HepG2 (cell line): ENCODE data around the gene PDE1C. TPM values are rescaled to one million over a fixed set of nuclear protein-coding genes. Genes with fewer than 3 reads are reported as not detected.

ENCODE experiments used
- ATAC-seq: fragments of 200-7000 bp; cut with Tn5 transposase; 3 replicates; pipeline ENCODE4 v1.9.1; 2020; ENCODE audit warnings: mild to moderate bottlenecking, moderate library complexity
- BruUV-seq: library from RNA; stranded (reverse); fragments of 400-500 nt; replicated peaks from 2 replicates; lab custom pipeline; 2021; lab: Mats Ljungman, UMichigan
- CTCF ChIA-PET: fragments of 300-600 bp; formaldehyde crosslinking; extraction: SDS; loops from one replicate; lab custom pipeline; 2021; ENCODE audit warnings: low total read pairs, inconsistent platforms, low intra/inter-chr PET ratio; lab: Yijun Ruan, JAX
- POLR2A ChIA-PET: fragments of 350-600 bp; sonication (Branson Sonifier 250); formaldehyde crosslinking; loops from one replicate; lab custom pipeline; 2020; ENCODE audit warnings: antibody characterized with exemption, inconsistent platforms; lab: Yijun Ruan, JAX
- DNase-seq: peaks from one replicate; pipeline ENCODE4 v3.0.0-alpha.2; 2015; ENCODE audit warnings: low spot score
- FAIRE-seq: peaks from 3 replicates; lab custom pipeline; 2011; peaks lifted over from hg19 to GRCh38; lab: Jason Lieb, UNC
- H2AFZ ChIP-seq: one replicate; pipeline ENCODE4 v1.6.1; 2011; ENCODE audit warnings: low read length, inconsistent platforms
- H3K27ac ChIP-seq: fragments of 300-600 bp; 3 replicates; pipeline ENCODE4 v1.8.0; 2011; ENCODE audit warnings: mixed run types, mild to moderate bottlenecking, mixed read lengths, low read length, inconsistent platforms; ENCODE audit not compliant: insufficient read depth; ENCODE audit errors: extremely low read length
- H3K27me3 ChIP-seq, 2 experiments: fragments of 200-600 bp in 1 of 2; 2 replicates in 1 of 2; 3 replicates in 1 of 2; pipeline versions ENCODE4 v1.6.0 to v1.8.0; 2011; ENCODE audit warnings: low read length in 2 of 2, mild to moderate bottlenecking in 2 of 2, moderate library complexity in 2 of 2, inconsistent platforms in 1 of 2; ENCODE audit not compliant: insufficient read depth in 2 of 2, control insufficient read depth in 1 of 2
- H3K36me3 ChIP-seq, 2 experiments: fragments of 200-600 bp in 1 of 2; replicated peaks in 1 of 2; 2 replicates in 1 of 2; 3 replicates in 1 of 2; pipeline versions ENCODE4 v1.5.1 to v1.8.0; 2011; ENCODE audit warnings: low read length in 2 of 2, inconsistent platforms in 1 of 2; ENCODE audit not compliant: insufficient read depth in 2 of 2, control insufficient read depth in 1 of 2
- H3K4me1 ChIP-seq: 2 replicates; pipeline ENCODE4 v1.5.1; 2012; ENCODE audit warnings: low read length, inconsistent platforms; ENCODE audit not compliant: insufficient read depth
- H3K4me2 ChIP-seq: 2 replicates; pipeline ENCODE4 v1.6.0; 2011; ENCODE audit warnings: low read depth, low read length, inconsistent platforms
- H3K4me3 ChIP-seq, 3 experiments: fragments of 200-600 bp in 1 of 3; sonication (generic), shearing (Covaris generic) in 1 of 3; replicated peaks in 1 of 3; 2 replicates each; pipeline ENCODE4 v1.5.1; 2011 to 2016; ENCODE audit warnings: low read length in 3 of 3, inconsistent platforms in 2 of 3, low read depth in 2 of 3, mild to moderate bottlenecking in 2 of 3, control low read depth in 1 of 3, mixed read lengths in 1 of 3; ENCODE audit not compliant: insufficient read depth in 1 of 3
- H3K79me2 ChIP-seq: one replicate; pipeline ENCODE4 v1.6.1; 2011; ENCODE audit warnings: low read length, inconsistent platforms; ENCODE audit not compliant: insufficient read depth
- H3K9ac ChIP-seq: 2 replicates; pipeline ENCODE4 v1.6.0; 2011; ENCODE audit warnings: mild to moderate bottlenecking, low read depth, low read length, inconsistent platforms; ENCODE audit not compliant: insufficient read depth
- H3K9me3 ChIP-seq: 2 replicates; pipeline ENCODE4 v1.5.1; 2012; ENCODE audit warnings: mild to moderate bottlenecking, low read length
- H4K20me1 ChIP-seq: 2 replicates; pipeline ENCODE4 v1.6.0; 2011; ENCODE audit warnings: inconsistent platforms, mild to moderate bottlenecking, low read length, moderate library complexity; ENCODE audit not compliant: insufficient read depth
- BORCS8-MEF2B ChIP-seq: sonication (generic); formaldehyde crosslinking; IDR thresholded peaks from 2 replicates; pipeline ENCODE4 v1.8.0; 2022; ENCODE audit warnings: mild to moderate bottlenecking, missing genetic modification reagents
- CBX1 ChIP-seq: IDR thresholded peaks from one replicate; pipeline ENCODE4 v1.6.1; 2016; ENCODE audit warnings: antibody characterized with exemption, low read depth
- CCAR2 ChIP-seq: fragments of 200-400 bp; formaldehyde crosslinking; optimal IDR thresholded peaks from 2 replicates; pipeline ENCODE3; 2018; ENCODE audit warnings: low read depth, mild to moderate bottlenecking, low read length, moderate library complexity
- FOXM1 ChIP-seq: sonication (generic); formaldehyde crosslinking; IDR thresholded peaks from 2 replicates; pipeline ENCODE4 v1.5.0; 2020; ENCODE audit warnings: missing genetic modification reagents
- GABPA ChIP-seq, 2 experiments: IDR thresholded peaks; 2 replicates each; pipeline ENCODE4 v1.6.1; 2011 to 2016; ENCODE audit warnings: low read depth in 2 of 2, low read length in 1 of 2, missing biosample characterization in 1 of 2, missing genetic modification characterization in 1 of 2
- MLLT10 ChIP-seq: sonication (generic); formaldehyde crosslinking; IDR thresholded peaks from 2 replicates; pipeline ENCODE4 v1.4.0; 2020; ENCODE audit warnings: missing genetic modification reagents
- NFIC ChIP-seq: IDR thresholded peaks from 2 replicates; pipeline ENCODE4 v1.6.1; 2012; ENCODE audit warnings: mild to moderate bottlenecking, low read length, inconsistent platforms
- NPAS2 ChIP-seq: sonication (generic); formaldehyde crosslinking; IDR thresholded peaks from 2 replicates; pipeline ENCODE4 v1.8.0; 2022; ENCODE audit warnings: mild to moderate bottlenecking, missing genetic modification reagents, borderline replicate concordance
- PHF5A ChIP-seq: IDR thresholded peaks from one replicate; pipeline ENCODE4 v1.6.1; 2018; ENCODE audit warnings: low read depth, missing genetic modification reagents; ENCODE audit not compliant: unreplicated experiment
- SMAD1 ChIP-seq: sonication (generic); formaldehyde crosslinking; IDR thresholded peaks from 2 replicates; pipeline ENCODE4 v1.4.0; 2020; ENCODE audit warnings: missing genetic modification reagents, low read depth, mild to moderate bottlenecking, borderline replicate concordance
- SMAD3 ChIP-seq: sonication (generic); formaldehyde crosslinking; IDR thresholded peaks from 2 replicates; pipeline ENCODE4 v1.4.0; 2020; ENCODE audit warnings: missing genetic modification reagents
- SNAPC2 ChIP-seq: sonication (generic); formaldehyde crosslinking; IDR thresholded peaks from 2 replicates; pipeline ENCODE4 v1.8.1; 2022; ENCODE audit warnings: mild to moderate bottlenecking, missing genetic modification reagents
- ZNF557 ChIP-seq: sonication (generic); formaldehyde crosslinking; IDR thresholded peaks from 2 replicates; pipeline ENCODE4 v1.4.0; 2020; ENCODE audit warnings: missing genetic modification reagents
- ZNF672 ChIP-seq: sonication (generic); formaldehyde crosslinking; IDR thresholded peaks from 2 replicates; pipeline ENCODE4 v1.8.1; 2022; ENCODE audit warnings: missing genetic modification reagents
- ZNF704 ChIP-seq: sonication (generic); formaldehyde crosslinking; IDR thresholded peaks from 2 replicates; pipeline ENCODE4 v1.8.1; 2023; ENCODE audit warnings: mild to moderate bottlenecking, inconsistent platforms, moderate library complexity, missing genetic modification reagents, borderline replicate concordance
- ZNF737 ChIP-seq: sonication (generic); formaldehyde crosslinking; IDR thresholded peaks from 2 replicates; pipeline ENCODE4 v1.5.0; 2020; ENCODE audit warnings: missing genetic modification reagents, mild to moderate bottlenecking, borderline replicate concordance
- ZNF776 ChIP-seq: sonication (generic); formaldehyde crosslinking; IDR thresholded peaks from 2 replicates; pipeline ENCODE4 v1.4.0; 2020; ENCODE audit warnings: mild to moderate bottlenecking, missing genetic modification reagents
- WGBS: methylation state at CpG from one replicate; pipeline ENCODE4 v1.1.6; 2017; ENCODE audit warnings: low lambda C conversion rate; 5-methylcytosine and 5-hydroxymethylcytosine counted together
- in situ Hi-C: cut with HindIII; loops from 2 replicates; pipeline ENCODE4 v1.10.0; 2017; ENCODE audit warnings: low pct_unique_long_range_greater_than_20kb; ENCODE audit not compliant: extremely low pct_ligation_motif_present
- intact Hi-C: fragments of 100-400 bp; cut with micrococcal nuclease; formaldehyde crosslinking; loops from one replicate; pipeline ENCODE4 v1.10.0; 2022; ENCODE audit not compliant: unreplicated experiment
- polyA plus RNA-seq, 8 experiments: library from polyadenylated mRNA; depleted of rRNA in 3 of 8; stranded (reverse) in 7 of 8; unstranded in 1 of 8; fragments of >200 nt; fragmentation: Illumina TruSeq in 4 of 8; extraction: Trizol in 4 of 8; gene quantifications; 2 replicates each; pipeline versions ENCODE4 v1.2.1 to v1.2.3, GENCODE V29; 2011 to 2016; ENCODE audit warnings: low read depth in 4 of 8, missing spikeins in 1 of 8, mixed read lengths in 1 of 8; ENCODE audit not compliant: insufficient read depth in 1 of 8
- total RNA-seq, 5 experiments: library from RNA; depleted of rRNA; stranded (reverse); fragments of >200 nt; fragmentation: Illumina TruSeq; extraction: Trizol; gene quantifications; 2 replicates each; pipeline ENCODE4 v1.2.3, GENCODE V29; 2016; ENCODE audit warnings: low read depth in 1 of 5
- TF ChIP-seq, protein P1 (sequence below): fragments of 450-650 bp; IDR thresholded peaks from 2 replicates; pipeline ENCODE4 v1.6.1; 2017; ENCODE audit warnings: mild to moderate bottlenecking

Gene PDE1C
- total and polyA plus RNA-seq, 2 of the 13 experiments (the other 11 are each of a cell fraction or from before 2014, with no cell fraction given): not detected

DNA sequence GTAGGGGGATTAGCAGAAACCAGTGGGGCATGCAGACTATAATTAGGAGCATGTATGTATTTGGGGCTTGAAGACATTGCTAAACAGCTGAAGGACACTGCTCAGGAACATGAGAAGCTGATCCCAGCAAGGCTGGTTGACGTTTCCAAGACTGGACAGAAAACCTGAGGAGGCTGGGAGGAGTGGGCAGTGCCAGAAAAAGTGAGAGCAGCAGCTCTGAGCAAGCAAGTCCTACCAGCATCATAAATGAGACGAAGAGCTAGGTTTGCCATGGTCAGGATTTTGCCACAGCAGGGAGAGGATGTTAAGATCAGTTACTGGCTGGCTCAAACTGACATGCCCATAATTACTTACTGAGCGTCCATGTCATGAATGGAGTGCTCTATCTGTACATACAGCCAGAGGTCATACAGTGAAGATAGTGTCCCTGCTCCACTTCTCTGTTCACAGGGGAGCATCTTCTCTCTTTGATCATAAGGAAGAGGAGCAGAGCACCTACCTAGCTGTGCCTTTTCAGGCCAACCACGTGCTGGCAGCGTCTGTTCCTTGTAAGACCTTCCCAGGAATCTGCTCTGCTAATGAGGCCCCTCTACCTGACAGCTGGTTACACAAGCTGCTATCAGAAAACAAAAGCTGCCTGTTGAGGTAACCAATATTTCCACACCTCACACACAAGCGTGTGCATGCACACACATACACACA lies 44.7 kb downstream of the PDE1C start:
- CTCF ChIA-PET: no interaction called here
- no TSS peak for BruUV-seq

DNA sequence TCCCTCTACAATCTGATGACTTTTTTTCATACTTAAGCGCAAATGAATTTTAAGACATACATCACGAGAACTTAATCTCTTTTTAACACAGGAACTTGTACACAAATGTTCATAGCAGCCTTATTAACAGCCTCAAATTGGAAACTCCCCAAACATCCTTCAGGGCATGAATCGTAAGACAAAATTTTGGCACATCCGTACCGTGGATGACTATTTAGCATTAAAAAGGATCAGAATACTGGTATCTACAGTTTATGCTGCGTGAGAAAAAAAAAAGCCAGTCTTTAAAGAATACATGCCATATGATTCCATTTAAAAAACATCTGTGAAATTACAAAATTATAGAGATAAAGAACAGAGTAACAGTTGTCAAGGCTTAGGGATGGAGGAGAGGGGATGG lies 46.8 kb downstream of the PDE1C start:
- no peak for FAIRE-seq
- intact Hi-C loops: no loop called here
- TF ChIP-seq CCAR2: no peak
- TF ChIP-seq PHF5A (CRISPR knock-in tag): no peak
- no peak for TF ChIP-seq SNAPC2
- no peak for TF ChIP-seq SMAD1 (CRISPR knock-in tag)
- TF ChIP-seq FOXM1 (CRISPR knock-in tag): no peak
- TF ChIP-seq GABPA (IDR thresholded peaks at IDR 0.05; ENCODE audit: low read depth, low read length): no peak
- no peak for TF ChIP-seq GABPA (CRISPR knock-in tag; IDR thresholded peaks at IDR 0.05; ENCODE audit: low read depth)
- TF ChIP-seq NPAS2 (CRISPR knock-in tag): no peak
- TF ChIP-seq CBX1: no peak
- no peak for TF ChIP-seq BORCS8-MEF2B (CRISPR knock-in tag)
- TF ChIP-seq NFIC: no peak
- TF ChIP-seq, protein P1, sequence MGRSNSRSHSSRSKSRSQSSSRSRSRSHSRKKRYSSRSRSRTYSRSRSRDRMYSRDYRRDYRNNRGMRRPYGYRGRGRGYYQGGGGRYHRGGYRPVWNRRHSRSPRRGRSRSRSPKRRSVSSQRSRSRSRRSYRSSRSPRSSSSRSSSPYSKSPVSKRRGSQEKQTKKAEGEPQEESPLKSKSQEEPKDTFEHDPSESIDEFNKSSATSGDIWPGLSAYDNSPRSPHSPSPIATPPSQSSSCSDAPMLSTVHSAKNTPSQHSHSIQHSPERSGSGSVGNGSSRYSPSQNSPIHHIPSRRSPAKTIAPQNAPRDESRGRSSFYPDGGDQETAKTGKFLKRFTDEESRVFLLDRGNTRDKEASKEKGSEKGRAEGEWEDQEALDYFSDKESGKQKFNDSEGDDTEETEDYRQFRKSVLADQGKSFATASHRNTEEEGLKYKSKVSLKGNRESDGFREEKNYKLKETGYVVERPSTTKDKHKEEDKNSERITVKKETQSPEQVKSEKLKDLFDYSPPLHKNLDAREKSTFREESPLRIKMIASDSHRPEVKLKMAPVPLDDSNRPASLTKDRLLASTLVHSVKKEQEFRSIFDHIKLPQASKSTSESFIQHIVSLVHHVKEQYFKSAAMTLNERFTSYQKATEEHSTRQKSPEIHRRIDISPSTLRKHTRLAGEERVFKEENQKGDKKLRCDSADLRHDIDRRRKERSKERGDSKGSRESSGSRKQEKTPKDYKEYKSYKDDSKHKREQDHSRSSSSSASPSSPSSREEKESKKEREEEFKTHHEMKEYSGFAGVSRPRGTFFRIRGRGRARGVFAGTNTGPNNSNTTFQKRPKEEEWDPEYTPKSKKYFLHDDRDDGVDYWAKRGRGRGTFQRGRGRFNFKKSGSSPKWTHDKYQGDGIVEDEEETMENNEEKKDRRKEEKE: no peak
- TF ChIP-seq ZNF737 (CRISPR knock-in tag): no peak
- no peak for TF ChIP-seq ZNF704
- no peak for TF ChIP-seq ZNF557

More for the DNA sequence above, 44.7 kb downstream of the PDE1C start:
- WGBS: 0% methylated on average over 6 of the region's 6 CpGs
- no peak overlapping the region for H3K27ac ChIP-seq
- no peaks in the 10 kb centered on the region for H3K4me1 ChIP-seq
- in situ Hi-C loops: no loop called here
- no peak overlapping the region for H2AFZ ChIP-seq
- no peaks in the 10 kb centered on the region for H3K79me2 ChIP-seq
- H3K4me2 ChIP-seq: no peak overlapping the region
- no peak overlapping the region for H3K9ac ChIP-seq
- no peak overlapping the region for H3K4me3 ChIP-seq
- no peak for TF ChIP-seq ZNF776 (CRISPR knock-in tag)
- no peak for TF ChIP-seq MLLT10 (CRISPR knock-in tag)
- TF ChIP-seq SMAD3 (CRISPR knock-in tag): no peak
- TF ChIP-seq ZNF672 (CRISPR knock-in tag): no peak
- no peaks in the 10 kb centered on the region for H3K27me3 ChIP-seq
- H4K20me1 ChIP-seq: no peaks in the 10 kb centered on the region
- no peaks in the 10 kb centered on the region for H3K36me3 ChIP-seq
- intact Hi-C loops: no loop called here
- ATAC-seq: no peak
- FAIRE-seq: no peak
- POLR2A ChIA-PET: no interaction called here
- no peaks in the 10 kb centered on the region for H3K9me3 ChIP-seq
- no peak for DNase-seq

More for the DNA sequence above, 46.8 kb downstream of the PDE1C start:
- H3K4me3 ChIP-seq: no peak overlapping the region
- H3K9me3 ChIP-seq: no peaks in the 10 kb centered on the region
- no peak overlapping the region for H3K27ac ChIP-seq
- DNase-seq (no peak), ATAC-seq (no peak)
- H4K20me1 ChIP-seq: no peaks in the 10 kb centered on the region
- H3K4me1 ChIP-seq: peaks cover 17% of the 10 kb centered on the region
- no peak overlapping the region for H3K4me2 ChIP-seq
- no peak overlapping the region for H2AFZ ChIP-seq
- ChIA-PET CTCF (no interaction called here), POLR2A (no interaction called here)
- no peaks in the 10 kb centered on the region for H3K36me3 ChIP-seq
- no peak overlapping the region for H3K9ac ChIP-seq
- in situ Hi-C loops: no loop called here
- H3K79me2 ChIP-seq: no peaks in the 10 kb centered on the region
- WGBS: 41% methylated on average over 6 of the region's 6 CpGs
- no TSS peak for BruUV-seq
- no peaks in the 10 kb centered on the region for H3K27me3 ChIP-seq
